ENCODE measurements around the gene SNX25. TPM values are rescaled to one million over a fixed set of nuclear protein-coding genes. Genes with fewer than 3 reads are reported as not detected.

SNX25 gene
- total RNA-seq, 4 donors from 2014 or later = 11.3 to 17.3 (median 13.4) TPM

- in situ Hi-C loops (cut with MboI; ENCODE audit: low sequenced_read_pairs in 4 of 4) (no loop called here), intact Hi-C loops (cut with DNase I; ENCODE audit: low total_unique reads) (no loop called here)
- ATAC-seq (no peak), DNase-seq (no peak)
- H3K27me3 ChIP-seq = no peaks in the 10 kb centered on the region
- H3K4me3 ChIP-seq = no peak overlapping the region
- H3K36me3 ChIP-seq = no peaks in the 10 kb centered on the region
- no peak overlapping the region for H3K27ac ChIP-seq
- no peak for TF ChIP-seq POLR2A (IDR thresholded peaks at IDR 0.05)
- no peak for TF ChIP-seq CTCF (IDR thresholded peaks at IDR 0.05 in 4 of 5, conservative IDR thresholded peaks at IDR 0.05 in 1 of 5)
- no peaks in the 10 kb centered on the region for H3K4me1 ChIP-seq
- H3K9me3 ChIP-seq = no peaks in the 10 kb centered on the region
These were observed 71.2 kb downstream of the SNX25 start for GRCh38 chr4:185280608-185281007.

GRCh38 chr4:185282968-185283367 lies 73.6 kb downstream of the SNX25 start:
- no peak overlapping the region for H3K4me3 ChIP-seq
- intact Hi-C loops (cut with DNase I; ENCODE audit: low total_unique reads) (no loop called here), in situ Hi-C loops (cut with MboI; ENCODE audit: low sequenced_read_pairs in 4 of 4) (no loop called here)
- ATAC-seq (no peak), DNase-seq (no peak)
- H3K4me1 ChIP-seq = no peaks in the 10 kb centered on the region
- H3K27ac ChIP-seq = no peak overlapping the region
- H3K9me3 ChIP-seq = no peaks in the 10 kb centered on the region
- H3K36me3 ChIP-seq = no peaks in the 10 kb centered on the region
- no peak for TF ChIP-seq CTCF (IDR thresholded peaks at IDR 0.05 in 4 of 5, conservative IDR thresholded peaks at IDR 0.05 in 1 of 5)
- no peak for TF ChIP-seq POLR2A (IDR thresholded peaks at IDR 0.05)
- no peaks in the 10 kb centered on the region for H3K27me3 ChIP-seq

GRCh38 chr4:185283723-185284122 lies 74.3 kb downstream of the SNX25 start:
- intact Hi-C loops (cut with DNase I; ENCODE audit: low total_unique reads) = no loop called here
- H3K27me3 ChIP-seq = no peaks in the 10 kb centered on the region
- H3K36me3 ChIP-seq = peaks cover 0 to 3% of the 10 kb centered on the region in 2 donors
- DNase-seq = no peak
- no peak for ATAC-seq
- no peaks in the 10 kb centered on the region for H3K9me3 ChIP-seq
- no peak overlapping the region for H3K27ac ChIP-seq
- no peaks in the 10 kb centered on the region for H3K4me1 ChIP-seq
- in situ Hi-C loops (cut with MboI; ENCODE audit: low sequenced_read_pairs in 4 of 4) = no loop called here
- H3K4me3 ChIP-seq = no peak overlapping the region
- no peak for TF ChIP-seq POLR2A (IDR thresholded peaks at IDR 0.05)
- TF ChIP-seq CTCF (IDR thresholded peaks at IDR 0.05 in 4 of 5, conservative IDR thresholded peaks at IDR 0.05 in 1 of 5) = no peak

- Histone ChIP-seq H3K27ac (no peak overlapping the region), H3K36me3 (peaks cover 0 to 12% of the 10 kb centered on the region in 2 donors), H3K9me3 (no peaks in the 10 kb centered on the region), H3K4me3 (no peak overlapping the region), H3K4me1 (no peaks in the 10 kb centered on the region), H3K27me3 (no peaks in the 10 kb centered on the region)
- in situ Hi-C loops (cut with MboI; ENCODE audit: low sequenced_read_pairs in 4 of 4) (no loop called here), intact Hi-C loops (cut with DNase I; ENCODE audit: low total_unique reads) (no loop called here)
- no peak for TF ChIP-seq POLR2A (IDR thresholded peaks at IDR 0.05)
- no peak for TF ChIP-seq CTCF (IDR thresholded peaks at IDR 0.05 in 4 of 5, conservative IDR thresholded peaks at IDR 0.05 in 1 of 5)
- ATAC-seq (no peak), DNase-seq (no peak)
These were observed 76.4 kb downstream of the SNX25 start for GRCh38 chr4:185285632-185286393.

GRCh38 chr4:185286571-185286970 lies 77.2 kb downstream of the SNX25 start:
- no peak overlapping the region for H3K27ac ChIP-seq
- H3K4me1 ChIP-seq = no peaks in the 10 kb centered on the region
- no peaks in the 10 kb centered on the region for H3K9me3 ChIP-seq
- H3K27me3 ChIP-seq = no peaks in the 10 kb centered on the region
- in situ Hi-C loops (cut with MboI; ENCODE audit: low sequenced_read_pairs in 4 of 4) = no loop called here
- H3K36me3 ChIP-seq = peaks cover 0 to 12% of the 10 kb centered on the region in 2 donors
- no peak for DNase-seq
- intact Hi-C loops (cut with DNase I; ENCODE audit: low total_unique reads) = no loop called here
- no peak for ATAC-seq
- TF ChIP-seq CTCF (IDR thresholded peaks at IDR 0.05 in 4 of 5, conservative IDR thresholded peaks at IDR 0.05 in 1 of 5) (no peak), POLR2A (IDR thresholded peaks at IDR 0.05) (no peak)
- no peak overlapping the region for H3K4me3 ChIP-seq

Data from gastrocnemius medialis (tissue), 4 donors.